GM21576 (cell line): Measurements from ENCODE around the gene ST8SIA1.

Source experiments
- ATAC-seq: cut with Tn5 transposase; IDR thresholded peaks from one replicate; pipeline ENCODE4 v1.9.1; 2021; ENCODE audit warnings: mild to moderate bottlenecking, moderate library complexity; ENCODE audit not compliant: unreplicated experiment

Gene ST8SIA1

GRCh38 chr12:22246217-22246846 lies 88.2 kb downstream of the ST8SIA1 start:
- no peak for ATAC-seq

- no peak for ATAC-seq
Measured at GRCh38 chr12:22242726-22243125, 91.8 kb downstream of the ST8SIA1 start.

- no peak for ATAC-seq
Measured at GRCh38 chr12:22238211-22238610, 96.3 kb downstream of the ST8SIA1 start.

- ATAC-seq, result no peak
Measured at GRCh38 chr12:22234561-22234960, 99.9 kb downstream of the ST8SIA1 start.

GRCh38 chr12:22231836-22232235 lies 102.7 kb downstream of the ST8SIA1 start:
- ATAC-seq, result no peak

GRCh38 chr12:22231078-22231477 lies 103.4 kb downstream of the ST8SIA1 start:
- ATAC-seq, result no peak

GRCh38 chr12:22230280-22230794 lies 104.2 kb downstream of the ST8SIA1 start:
- no peak for ATAC-seq

GRCh38 chr12:22229652-22230279 lies 104.7 kb downstream of the ST8SIA1 start:
- ATAC-seq, result no peak

- ATAC-seq, result no peak
Measured at GRCh38 chr12:22228022-22228875, 106.3 kb downstream of the ST8SIA1 start.

GRCh38 chr12:22223356-22223755 lies 111.2 kb downstream of the ST8SIA1 start:
- no peak for ATAC-seq

GRCh38 chr12:22217556-22217955 lies 117.0 kb downstream of the ST8SIA1 start:
- ATAC-seq, result no peak

GRCh38 chr12:22215467-22216253 lies 118.8 kb downstream of the ST8SIA1 start:
- no peak for ATAC-seq

GRCh38 chr12:22211128-22211527 lies 123.4 kb downstream of the ST8SIA1 start:
- no peak for ATAC-seq

GRCh38 chr12:22209422-22209821 lies 125.1 kb downstream of the ST8SIA1 start:
- ATAC-seq, result no peak

GRCh38 chr12:22206111-22206728 lies 128.3 kb downstream of the ST8SIA1 start:
- no peak for ATAC-seq

- no peak for ATAC-seq
Measured at GRCh38 chr12:22204391-22204790, 130.1 kb downstream of the ST8SIA1 start.

GRCh38 chr12:22202847-22203246 lies 131.7 kb downstream of the ST8SIA1 start:
- no peak for ATAC-seq

- ATAC-seq, result no peak
Measured at GRCh38 chr12:22201101-22201500, 133.4 kb downstream of the ST8SIA1 start.

GRCh38 chr12:22196236-22196635 lies 138.3 kb downstream of the ST8SIA1 start:
- no peak for ATAC-seq

- no peak for ATAC-seq
Measured at GRCh38 chr12:22190969-22191368, 143.5 kb downstream of the ST8SIA1 start.
